ENCODE measurements around the gene GVQW3. TPM values are rescaled to one million over a fixed set of nuclear protein-coding genes. Genes with fewer than 3 reads are reported as not detected.

Gene GVQW3
- total and polyA plus RNA-seq, 2 of the 8 experiments (the other 6 are each of a cell fraction or from before 2014, with no cell fraction given), result 5.5 to 8.1 TPM

- DNase-seq (ENCODE audit: low read depth in 1 of 2, low spot score in 2 of 2), result no peak
- H3K56ac ChIP-seq (replicated peaks; ENCODE audit: insufficient read length, low read depth, low read length), result no peak overlapping the region
- H4K91ac ChIP-seq (replicated peaks; ENCODE audit: insufficient read length, low read length), result no peak overlapping the region
- no peak for TF ChIP-seq SIRT6 (IDR thresholded peaks at IDR 0.05; ENCODE audit: low read length)
- peaks cover 0 to 3% (median under 1%) of the 10 kb centered on the region in 4 experiments; a peak in 1 of 7 replicates for H3K4me1 ChIP-seq (replicated peaks in 1 of 4; ENCODE audit: control insufficient read depth in 3 of 4, insufficient read depth in 4 of 4, low read length in 3 of 4)
- ChIA-PET POLR2A (ENCODE audit: partially characterized antibody) (interaction anchor here (1.0 kb wide), 1 partner anchor 9 kb away, joined by 5 read pairs; no protein-coding TSS in a partner anchor), CTCF (ENCODE audit: partially characterized antibody) (interaction anchor here (1.3 kb wide), 1 partner anchor 40 kb away, joined by 4 read pairs; no protein-coding TSS in a partner anchor)
- no peak overlapping the region for H2BK20ac ChIP-seq (ENCODE audit: low read length)
- H4K5ac ChIP-seq (ENCODE audit: insufficient read length, low read depth, low read length), result no peak overlapping the region
- H2AFZ ChIP-seq (ENCODE audit: low read length), result no peak overlapping the region
- no peak overlapping the region for H3K14ac ChIP-seq (ENCODE audit: insufficient read length)
- H3K4me3 ChIP-seq (ENCODE audit: extremely low read depth in 1 of 4, insufficient read depth in 2 of 4, low read depth in 3 of 4, low read length in 4 of 4), result no peak overlapping the region
- H2BK120ac ChIP-seq (replicated peaks; ENCODE audit: low read depth, low read length), result no peak overlapping the region
- H2BK12ac ChIP-seq (ENCODE audit: low read depth, low read length), result no peak overlapping the region
- no peaks in the 10 kb centered on the region for H3K23me2 ChIP-seq (ENCODE audit: low read depth, low read length)
- H2BK5ac ChIP-seq (ENCODE audit: low read depth, low read length), result no peak overlapping the region
- H4K20me1 ChIP-seq (replicated peaks in 1 of 2; ENCODE audit: control insufficient read depth in 1 of 2, insufficient read depth in 2 of 2, low read length in 2 of 2), result peaks cover 0 to 9% of the 10 kb centered on the region in 2 experiments
- no peak overlapping the region for H3K27ac ChIP-seq (ENCODE audit: low read depth, low read length)
- H3K23ac ChIP-seq (ENCODE audit: insufficient read length), result no peak overlapping the region
- FAIRE-seq, result no peak
- H3K4ac ChIP-seq (replicated peaks; ENCODE audit: insufficient read length, low read depth, low read length), result no peak overlapping the region
- H2BK15ac ChIP-seq (ENCODE audit: low read length), result no peak overlapping the region
- H3K27me3 ChIP-seq (replicated peaks in 1 of 4; ENCODE audit: control insufficient read depth in 3 of 4, extremely low read depth in 1 of 4, insufficient read depth in 3 of 4, low read length in 3 of 4), result no peaks in the 10 kb centered on the region
- peaks cover 2% of the 10 kb centered on the region; the same call in 1 of the 2 replicates for H3K79me1 ChIP-seq (ENCODE audit: low read depth, low read length)
- H3K18ac ChIP-seq (ENCODE audit: extremely low read depth, low read length), result no peak overlapping the region
- H3K79me2 ChIP-seq (ENCODE audit: control insufficient read depth in 1 of 2, insufficient read depth in 2 of 2, low read length in 2 of 2), result peaks cover 0 to 82% of the 10 kb centered on the region in 2 experiments; a peak in 3 of 4 replicates
- no peak overlapping the region for H3K9ac ChIP-seq (replicated peaks in 1 of 4; ENCODE audit: extremely low read depth in 1 of 4, low read depth in 3 of 4, low read length in 3 of 4)
- H4K8ac ChIP-seq (ENCODE audit: extremely low read depth, insufficient read depth, low read length), result no peak overlapping the region
- 88% methylated on average over 3 of the region's 3 CpGs; no CpG with 5 or more reads in 1 of the 2 experiments for WGBS, 2 experiments (ENCODE audit: extremely low coverage in 1 of 2, insufficient coverage in 1 of 2, insufficient read length in 1 of 2, insufficient replicate concordance in 2 of 2, low coverage in 1 of 2, low lambda C conversion rate in 2 of 2, missing lambda C conversion rate in 1 of 2)
- H3K4me2 ChIP-seq (ENCODE audit: insufficient read depth in 1 of 2, low read depth in 2 of 2, low read length in 2 of 2), result no peak overlapping the region
- H2AK5ac ChIP-seq (ENCODE audit: low read depth, low read length), result no peak overlapping the region
- no peaks in the 10 kb centered on the region for H3K36me3 ChIP-seq (ENCODE audit: control insufficient read depth in 2 of 4, insufficient read depth in 4 of 4, low read length in 3 of 4)
- H3K9me3 ChIP-seq (ENCODE audit: insufficient read depth in 2 of 2, low read depth in 1 of 2, low read length in 1 of 2), result no peaks in the 10 kb centered on the region
Measured at GRCh38 chr11:76371170-76371569, 10.0 kb upstream of the GVQW3 start.

All from H1 (cell line).